HCT116 (cell line): ENCODE measurements around the gene SUGCT. TPM values are rescaled to one million over a fixed set of nuclear protein-coding genes. Genes with fewer than 3 reads are reported as not detected.

Experiments used
- ATAC-seq: fragments of 200-7000 bp; cut with Tn5 transposase; 2 replicates; pipeline ENCODE4 v1.9.1; 2020; ENCODE audit warnings: mild to moderate bottlenecking, moderate library complexity
- BruUV-seq: library from RNA; stranded (reverse); fragments of 400-500 nt; replicated peaks from 2 replicates; lab custom pipeline; 2021; lab: Mats Ljungman, UMichigan
- CTCF ChIA-PET: fragments of 300-600 bp; sonication (Branson Sonifier 250); formaldehyde crosslinking; loops from one replicate; lab custom pipeline; 2021; ENCODE audit warnings: antibody characterized with exemption; lab: Charles Lee
- POLR2A ChIA-PET: fragments of 300-600, 350-600 bp; sonication (Branson Sonifier 250); formaldehyde crosslinking; loops from one replicate; lab custom pipeline; 2021; ENCODE audit warnings: antibody characterized with exemption; lab: Charles Lee
- RAD21 ChIA-PET, 2 experiments: fragments of 300-600 bp; sonication (Branson Sonifier 250); formaldehyde crosslinking; loops; one replicate each; lab custom pipeline; 2023; ENCODE audit warnings: low total read pairs in 2 of 2; ENCODE audit not compliant: uncharacterized antibody in 2 of 2, unreplicated experiment in 2 of 2, low non-redundant PET in 1 of 2; lab: Charles Lee
- DNase-seq: peaks from one replicate; pipeline ENCODE4 v3.0.0-alpha.2; 2010; ENCODE audit warnings: low read depth, low spot score
- H2AFZ ChIP-seq: fragments of 200-600 bp; shearing (Covaris generic), sonication (generic); 2 replicates; pipeline ENCODE4 v1.6.1; 2017; ENCODE audit warnings: low read depth, mixed run types, mixed read lengths, antibody characterized with exemption, low read length; ENCODE audit not compliant: poor library complexity, severe bottlenecking
- H3K27ac ChIP-seq: 2 replicates; pipeline ENCODE4 v1.5.1; 2012; ENCODE audit warnings: low read depth, low read length
- H3K27me3 ChIP-seq: fragments of 200-600 bp; sonication (generic); 2 replicates; pipeline ENCODE4 v1.6.1; 2016; ENCODE audit warnings: mixed run types, low read length, mixed read lengths; ENCODE audit not compliant: insufficient read depth
- H3K36me3 ChIP-seq, 2 experiments: fragments of 200-500 bp in 1 of 2; fragments of 200-600 bp in 1 of 2; sonication (Bioruptor generic) in 1 of 2; sonication (generic) in 1 of 2; 2 replicates each; pipeline versions ENCODE4 v1.5.1 to v1.6.1; 2014 to 2016; ENCODE audit warnings: low read length in 2 of 2, inconsistent platforms in 1 of 2, mixed read lengths in 1 of 2, mixed run types in 1 of 2; ENCODE audit not compliant: insufficient read depth in 2 of 2, control insufficient read depth in 1 of 2
- H3K4me1 ChIP-seq, 2 experiments: fragments of 200-600 bp in 1 of 2; sonication (generic) in 1 of 2; 2 replicates each; pipeline versions ENCODE4 v1.5.1 to v1.6.1; 2012 to 2017; ENCODE audit warnings: low read length in 2 of 2, inconsistent platforms in 1 of 2, mild to moderate bottlenecking in 1 of 2, mixed read lengths in 1 of 2, mixed run types in 1 of 2, moderate library complexity in 1 of 2; ENCODE audit not compliant: insufficient read depth in 2 of 2, control insufficient read depth in 1 of 2
- H3K4me2 ChIP-seq: fragments of 200-600 bp; sonication (generic); 2 replicates; pipeline ENCODE4 v1.6.1; 2017; ENCODE audit warnings: mixed run types, low read length, mixed read lengths
- H3K4me3 ChIP-seq, 2 experiments: fragments of 200-600 bp in 1 of 2; sonication (generic) in 1 of 2; replicated peaks in 1 of 2; 2 replicates each; pipeline ENCODE4 v1.5.1; 2011 to 2016; ENCODE audit warnings: low read length in 2 of 2, control low read depth in 1 of 2, low read depth in 1 of 2, mild to moderate bottlenecking in 1 of 2, mixed read lengths in 1 of 2, mixed run types in 1 of 2
- H3K79me2 ChIP-seq: fragments of 200-600 bp; sonication (generic); 2 replicates; pipeline ENCODE4 v1.6.1; 2017; ENCODE audit warnings: mild to moderate bottlenecking, mixed run types, low read length, moderate library complexity, mixed read lengths; ENCODE audit not compliant: insufficient read depth
- H3K9ac ChIP-seq: fragments of 200-600 bp; sonication (generic); 2 replicates; pipeline ENCODE4 v1.6.1; 2016; ENCODE audit warnings: low read length, mixed read lengths
- H3K9me2 ChIP-seq: fragments of 200-600 bp; sonication (generic), shearing (Covaris generic); 2 replicates; pipeline ENCODE4 v1.6.1; 2017; ENCODE audit warnings: mixed run types, mild to moderate bottlenecking, moderate library complexity; ENCODE audit not compliant: insufficient read depth
- H3K9me3 ChIP-seq, 2 experiments: fragments of 200-500 bp in 1 of 2; fragments of 200-600 bp in 1 of 2; sonication (Bioruptor generic) in 1 of 2; sonication (generic) in 1 of 2; 2 replicates each; pipeline ENCODE4 v1.6.1; 2014 to 2017; ENCODE audit warnings: low read length in 2 of 2, mixed read lengths in 2 of 2, inconsistent platforms in 1 of 2, low read depth in 1 of 2, mild to moderate bottlenecking in 1 of 2, mixed run types in 1 of 2, moderate library complexity in 1 of 2; ENCODE audit not compliant: control insufficient read depth in 1 of 2, insufficient read depth in 1 of 2
- H4K20me1 ChIP-seq: fragments of 200-600 bp; sonication (generic), shearing (Covaris generic); 2 replicates; pipeline ENCODE4 v1.6.1; 2017; ENCODE audit warnings: mixed run types, mild to moderate bottlenecking, moderate library complexity; ENCODE audit not compliant: insufficient read depth
- CEBPB ChIP-seq: IDR thresholded peaks from 2 replicates; pipeline ENCODE4 v1.6.1; 2012; ENCODE audit warnings: low read depth
- EGR1 ChIP-seq: IDR thresholded peaks from 2 replicates; pipeline ENCODE4 v1.6.1; 2012; ENCODE audit warnings: low read depth
- ELF1 ChIP-seq: IDR thresholded peaks from 2 replicates; pipeline ENCODE4 v1.6.1; 2012; ENCODE audit warnings: low read depth, borderline replicate concordance
- EZH2phosphoT487 ChIP-seq: fragments of 200-600 bp; IDR thresholded peaks from 2 replicates; pipeline ENCODE4 v1.6.1; 2018; ENCODE audit warnings: antibody characterized with exemption, borderline replicate concordance
- FOSL1 ChIP-seq: IDR thresholded peaks from 2 replicates; pipeline ENCODE4 v1.6.1; 2012; ENCODE audit warnings: low read depth
- JUND ChIP-seq: IDR thresholded peaks from 2 replicates; pipeline ENCODE4 v1.6.1; 2012
- MAX ChIP-seq: IDR thresholded peaks from 2 replicates; pipeline ENCODE4 v1.6.1; 2012
- POLR2A ChIP-seq: IDR thresholded peaks from 2 replicates; pipeline ENCODE4 v1.7.0; 2011; ENCODE audit warnings: borderline replicate concordance; ENCODE audit not compliant: insufficient read depth, insufficient read length; ENCODE audit errors: extremely low read depth
- RAD21 ChIP-seq: IDR thresholded peaks from 2 replicates; pipeline ENCODE4 v1.6.1; 2012; ENCODE audit warnings: low read depth, mild to moderate bottlenecking
- SIN3A ChIP-seq: IDR thresholded peaks from 2 replicates; pipeline ENCODE4 v1.6.1; 2012; ENCODE audit warnings: low read depth
- intact Hi-C: fragments of 100-400 bp; cut with micrococcal nuclease; formaldehyde crosslinking; loops from 2 replicates; pipeline ENCODE4 v1.10.0; 2022
- total RNA-seq: library from RNA; stranded (reverse); gene quantifications from one replicate; pipeline ENCODE4 v1.2.1, GENCODE V29; 2021; ENCODE audit not compliant: unreplicated experiment
- TF ChIP-seq, protein P1 (sequence below): IDR thresholded peaks from 2 replicates; pipeline ENCODE4 v1.6.1; 2011; ENCODE audit warnings: mild to moderate bottlenecking, low read length, moderate library complexity; ENCODE audit not compliant: insufficient replicate concordance; ENCODE audit errors: extremely low read depth
- TF ChIP-seq, protein P2 (sequence below): IDR thresholded peaks from 2 replicates; pipeline ENCODE4 v1.6.1; 2012; ENCODE audit warnings: low read depth
- TF ChIP-seq, protein P3 (sequence below): IDR thresholded peaks from 2 replicates; pipeline ENCODE4 v1.6.1; 2012

The SUGCT gene
- total RNA-seq, 1 experiment from 2014 or later, result 4.4 TPM

- no TSS peak for BruUV-seq
- Histone ChIP-seq H3K4me1 (no peaks in the 10 kb centered on the region), H3K9ac (no peak overlapping the region), H3K27ac (no peak overlapping the region), H3K79me2 (no peaks in the 10 kb centered on the region), H2AFZ (no peak overlapping the region), H3K36me3 (no peaks in the 10 kb centered on the region), H4K20me1 (no peaks in the 10 kb centered on the region), H3K9me3 (no peaks in the 10 kb centered on the region), H3K4me2 (no peak overlapping the region), H3K4me3 (no peak overlapping the region), H3K27me3 (no peaks in the 10 kb centered on the region), H3K9me2 (no peaks in the 10 kb centered on the region)
- ATAC-seq (no peak), DNase-seq (no peak)
- ChIA-PET CTCF (no interaction called here), POLR2A (no interaction called here), RAD21 (no interaction called here)
- TF ChIP-seq SIN3A (no peak), CEBPB (no peak), MAX (no peak), ELF1 (no peak), POLR2A (no peak), EGR1 (no peak), FOSL1 (no peak), RAD21 (no peak), JUND (no peak), EZH2phosphoT487 (no peak)
- TF ChIP-seq, protein P1, sequence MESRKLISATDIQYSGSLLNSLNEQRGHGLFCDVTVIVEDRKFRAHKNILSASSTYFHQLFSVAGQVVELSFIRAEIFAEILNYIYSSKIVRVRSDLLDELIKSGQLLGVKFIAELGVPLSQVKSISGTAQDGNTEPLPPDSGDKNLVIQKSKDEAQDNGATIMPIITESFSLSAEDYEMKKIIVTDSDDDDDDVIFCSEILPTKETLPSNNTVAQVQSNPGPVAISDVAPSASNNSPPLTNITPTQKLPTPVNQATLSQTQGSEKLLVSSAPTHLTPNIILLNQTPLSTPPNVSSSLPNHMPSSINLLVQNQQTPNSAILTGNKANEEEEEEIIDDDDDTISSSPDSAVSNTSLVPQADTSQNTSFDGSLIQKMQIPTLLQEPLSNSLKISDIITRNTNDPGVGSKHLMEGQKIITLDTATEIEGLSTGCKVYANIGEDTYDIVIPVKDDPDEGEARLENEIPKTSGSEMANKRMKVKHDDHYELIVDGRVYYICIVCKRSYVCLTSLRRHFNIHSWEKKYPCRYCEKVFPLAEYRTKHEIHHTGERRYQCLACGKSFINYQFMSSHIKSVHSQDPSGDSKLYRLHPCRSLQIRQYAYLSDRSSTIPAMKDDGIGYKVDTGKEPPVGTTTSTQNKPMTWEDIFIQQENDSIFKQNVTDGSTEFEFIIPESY, result no peak
- TF ChIP-seq, protein P2, sequence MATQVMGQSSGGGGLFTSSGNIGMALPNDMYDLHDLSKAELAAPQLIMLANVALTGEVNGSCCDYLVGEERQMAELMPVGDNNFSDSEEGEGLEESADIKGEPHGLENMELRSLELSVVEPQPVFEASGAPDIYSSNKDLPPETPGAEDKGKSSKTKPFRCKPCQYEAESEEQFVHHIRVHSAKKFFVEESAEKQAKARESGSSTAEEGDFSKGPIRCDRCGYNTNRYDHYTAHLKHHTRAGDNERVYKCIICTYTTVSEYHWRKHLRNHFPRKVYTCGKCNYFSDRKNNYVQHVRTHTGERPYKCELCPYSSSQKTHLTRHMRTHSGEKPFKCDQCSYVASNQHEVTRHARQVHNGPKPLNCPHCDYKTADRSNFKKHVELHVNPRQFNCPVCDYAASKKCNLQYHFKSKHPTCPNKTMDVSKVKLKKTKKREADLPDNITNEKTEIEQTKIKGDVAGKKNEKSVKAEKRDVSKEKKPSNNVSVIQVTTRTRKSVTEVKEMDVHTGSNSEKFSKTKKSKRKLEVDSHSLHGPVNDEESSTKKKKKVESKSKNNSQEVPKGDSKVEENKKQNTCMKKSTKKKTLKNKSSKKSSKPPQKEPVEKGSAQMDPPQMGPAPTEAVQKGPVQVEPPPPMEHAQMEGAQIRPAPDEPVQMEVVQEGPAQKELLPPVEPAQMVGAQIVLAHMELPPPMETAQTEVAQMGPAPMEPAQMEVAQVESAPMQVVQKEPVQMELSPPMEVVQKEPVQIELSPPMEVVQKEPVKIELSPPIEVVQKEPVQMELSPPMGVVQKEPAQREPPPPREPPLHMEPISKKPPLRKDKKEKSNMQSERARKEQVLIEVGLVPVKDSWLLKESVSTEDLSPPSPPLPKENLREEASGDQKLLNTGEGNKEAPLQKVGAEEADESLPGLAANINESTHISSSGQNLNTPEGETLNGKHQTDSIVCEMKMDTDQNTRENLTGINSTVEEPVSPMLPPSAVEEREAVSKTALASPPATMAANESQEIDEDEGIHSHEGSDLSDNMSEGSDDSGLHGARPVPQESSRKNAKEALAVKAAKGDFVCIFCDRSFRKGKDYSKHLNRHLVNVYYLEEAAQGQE, result no peak
- TF ChIP-seq, protein P3, sequence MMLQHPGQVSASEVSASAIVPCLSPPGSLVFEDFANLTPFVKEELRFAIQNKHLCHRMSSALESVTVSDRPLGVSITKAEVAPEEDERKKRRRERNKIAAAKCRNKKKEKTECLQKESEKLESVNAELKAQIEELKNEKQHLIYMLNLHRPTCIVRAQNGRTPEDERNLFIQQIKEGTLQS, result no peak
- intact Hi-C loops, result no loop called here
Measured at GRCh38 chr7:40535678-40536077, 400.9 kb downstream of the SUGCT start.
